Liver (tissue), 3 donors: ENCODE data around the gene TAS2R7.

Experiments
- ATF3 ChIP-seq: IDR thresholded peaks from 2 replicates; pipeline ENCODE4 v1.6.1; 2016; ENCODE audit warnings: antibody characterized with exemption
- CTCF ChIP-seq: fragments of 150-350 bp; IDR thresholded peaks from 2 replicates; pipeline ENCODE4 v1.5.1; 2017; ENCODE audit warnings: improper control_type of control experiment, low read depth, low read length; ENCODE audit not compliant: missing input control
- EGR1 ChIP-seq, 2 donors: IDR thresholded peaks; 2 replicates each; pipeline ENCODE4 v1.6.1; 2016 to 2018; ENCODE audit warnings: antibody characterized with exemption in 2 of 2, low read depth in 2 of 2
- GABPA ChIP-seq, 2 donors: IDR thresholded peaks in 1 of 2; conservative IDR thresholded peaks in 1 of 2; 2 replicates each; pipeline ENCODE4 v1.6.1; 2016; ENCODE audit warnings: antibody characterized with exemption in 2 of 2, mild to moderate bottlenecking in 1 of 2, moderate library complexity in 1 of 2
- JUND ChIP-seq, 2 donors: IDR thresholded peaks; 2 replicates each; pipeline ENCODE4 v1.6.1; 2016; ENCODE audit warnings: antibody characterized with exemption in 2 of 2
- MAX ChIP-seq: IDR thresholded peaks from 2 replicates; pipeline ENCODE4 v1.6.1; 2016; ENCODE audit warnings: antibody characterized with exemption
- SP1 ChIP-seq: IDR thresholded peaks from 2 replicates; pipeline ENCODE4 v1.6.1; 2018; ENCODE audit warnings: antibody characterized with exemption, mild to moderate bottlenecking
- TAF1 ChIP-seq: conservative IDR thresholded peaks from 2 replicates; pipeline ENCODE4 v1.6.1; 2016; ENCODE audit warnings: antibody characterized with exemption, mild to moderate bottlenecking
- YY1 ChIP-seq: IDR thresholded peaks from 2 replicates; pipeline ENCODE4 v1.6.1; 2016; ENCODE audit warnings: antibody characterized with exemption, mild to moderate bottlenecking
- donor health status: healthy.
- donor health status: healthy.

GRCh38 chr12:10807186-10807585 is 4.8 kb upstream of the TAS2R7 start, which contains the start of gene TAS2R8:
- TF ChIP-seq JUND (IDR thresholded peaks at IDR 0.05): no peak
- no peak for TF ChIP-seq CTCF
- no peak for TF ChIP-seq YY1
- TF ChIP-seq ATF3: no peak
- no peak for TF ChIP-seq TAF1
- no peak for TF ChIP-seq MAX
- no peak for TF ChIP-seq SP1
- no peak for TF ChIP-seq EGR1 (IDR thresholded peaks at IDR 0.05; ENCODE audit: low read depth in 2 of 2)
- no peak for TF ChIP-seq GABPA (IDR thresholded peaks at IDR 0.05 in 1 of 2, conservative IDR thresholded peaks at IDR 0.05 in 1 of 2)
